PC-9 (cell line): ENCODE measurements around the gene ARHGEF6.

Source experiments
- CTCF ChIP-seq: fragments of 200-600 bp; sonication (generic); conservative IDR thresholded peaks from 2 replicates; pipeline ENCODE4 v1.6.1; 2017; ENCODE audit warnings: mixed run types, antibody characterized with exemption, mild to moderate bottlenecking, moderate library complexity
- EZH2 ChIP-seq: fragments of 200-600 bp; sonication (generic); IDR thresholded peaks from 2 replicates; pipeline ENCODE4 v1.8.0; 2017; ENCODE audit warnings: antibody characterized with exemption, low read depth

DNA sequence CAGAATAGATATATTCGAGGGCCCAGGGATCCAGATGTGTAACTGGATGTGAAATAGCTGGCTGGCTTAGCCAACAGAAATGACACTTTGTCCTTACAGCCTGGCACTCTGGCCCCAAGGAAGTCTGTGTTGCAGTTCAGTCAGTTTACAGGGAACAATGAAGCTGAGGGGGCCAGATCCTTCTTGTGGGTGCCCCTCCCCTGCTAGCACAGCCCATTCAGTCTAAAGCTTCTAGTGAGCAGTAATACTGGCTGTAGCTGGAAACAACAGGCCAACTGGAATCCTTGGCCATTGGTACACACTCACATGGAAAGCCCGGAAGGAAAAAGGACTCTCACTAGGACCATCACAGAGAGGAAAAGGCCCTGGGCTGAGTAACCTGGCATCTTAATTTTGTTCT is 155.5 kb downstream of the ARHGEF6 start:
- TF ChIP-seq CTCF (no peak), EZH2 (no peak)
